ENCODE results near the gene ZFR2. TPM values are rescaled to one million over a fixed set of nuclear protein-coding genes. Genes with fewer than 3 reads are reported as not detected.

ZFR2 gene
- total and polyA plus RNA-seq, 10 of the 15 experiments (the other 5 are each of a cell fraction or from before 2014, with no cell fraction given) = 0.18 TPM; not detected in 9

DNA sequence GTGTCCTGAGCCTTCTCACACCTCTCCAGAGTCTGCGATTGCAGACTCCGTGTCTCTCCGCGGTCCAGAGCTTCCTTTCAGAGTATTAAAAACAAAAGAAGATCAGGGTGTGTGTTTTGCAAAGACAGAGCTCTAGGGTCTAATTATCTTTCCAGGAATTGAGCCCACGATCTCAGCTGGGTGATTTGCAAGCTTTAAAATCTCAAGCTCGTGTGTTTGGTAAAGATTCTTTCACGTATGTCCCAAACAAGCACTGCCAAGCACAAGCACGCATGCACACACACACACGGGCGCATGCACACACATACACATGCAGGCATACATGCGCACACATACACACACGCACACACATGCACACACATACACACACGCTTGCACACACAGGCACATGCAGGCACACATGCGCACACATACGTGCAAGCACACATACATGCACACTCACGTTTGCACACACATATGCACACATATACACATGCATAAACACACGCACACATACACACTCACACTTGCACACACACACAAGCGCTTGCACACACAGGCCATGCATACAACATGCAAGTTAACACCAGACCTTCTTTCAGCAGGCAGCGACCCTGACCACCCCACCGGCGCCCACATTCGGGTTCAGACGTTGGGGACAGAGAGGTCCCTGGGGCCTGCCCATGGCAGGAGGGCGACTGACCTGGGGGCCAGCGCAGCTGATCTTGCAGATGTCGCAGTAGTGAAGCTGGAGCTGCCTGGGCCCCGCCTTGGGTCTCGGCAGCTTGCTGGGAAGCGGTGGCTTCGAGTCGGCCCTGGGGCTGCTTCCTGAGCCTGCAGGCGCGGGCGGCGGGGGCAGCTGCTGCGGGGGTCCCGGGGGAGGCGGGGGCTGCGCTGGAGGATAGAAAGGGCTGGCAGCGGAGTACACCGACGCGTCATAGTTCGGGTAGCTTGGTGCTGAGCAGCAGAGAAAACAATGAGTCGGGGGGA is 37.9 kb downstream of the ZFR2 start:
- RAD21 ChIA-PET (ENCODE audit: unreplicated experiment) = no interaction called here
- no peak for FAIRE-seq
- Histone ChIP-seq H4K20me1 (ENCODE audit: control insufficient read depth, insufficient read depth) (no peaks in the 10 kb centered on the region), H3K9me3 (replicated peaks; ENCODE audit: control insufficient read depth, insufficient read depth, low read length) (no peaks in the 10 kb centered on the region), H3K36me3 (ENCODE audit: control insufficient read depth in 2 of 2, insufficient read depth in 2 of 2, low read length in 1 of 2) (no peaks in the 10 kb centered on the region), H3K27ac (ENCODE audit: control insufficient read depth, insufficient read depth) (no peak overlapping the region), H3K4me3 (no peak overlapping the region), H3K4me1 (ENCODE audit: control insufficient read depth, insufficient read depth, low read length) (no peaks in the 10 kb centered on the region), H3K9ac (ENCODE audit: control insufficient read depth, insufficient read depth, low read length) (no peak overlapping the region), H3K4me2 (ENCODE audit: control insufficient read depth, insufficient read depth) (no peak overlapping the region), H2AFZ (ENCODE audit: control insufficient read depth, low read depth, low read length) (no peak overlapping the region), H3K27me3 (replicated peaks in 1 of 2; ENCODE audit: control insufficient read depth in 2 of 2, insufficient read depth in 2 of 2, low read length in 1 of 2) (no peaks in the 10 kb centered on the region), H3K79me2 (ENCODE audit: control insufficient read depth, insufficient read depth, low read length) (no peaks in the 10 kb centered on the region)
- intact Hi-C loops (cut with micrococcal nuclease; ENCODE audit: unreplicated experiment) = no loop called here
- 66% methylated on average over 37 of the region's 45 CpGs for WGBS (ENCODE audit: insufficient coverage, insufficient replicate concordance, low lambda C conversion rate, missing lambda C conversion rate)
- POLR2A ChIA-PET = no interaction called here
- in situ Hi-C loops (cut with MboI) = no loop called here
- CTCF ChIA-PET = interaction anchor here (1.4 kb wide), 1 partner anchor 9 kb away, joined by 4 read pairs; no protein-coding TSS in a partner anchor
- DNase-seq (ENCODE audit: low read depth, low spot score) = no peak
- SMC1A ChIA-PET (ENCODE audit: uncharacterized antibody, unreplicated experiment) = no interaction called here
- ATAC-seq = no peak
- no TSS peak for BruUV-seq (replicated peaks)
- TF ChIP-seq HCFC1 (IDR thresholded peaks at IDR 0.05; ENCODE audit: low read length) (no peak), ZNF384 (IDR thresholded peaks at IDR 0.05; ENCODE audit: borderline replicate concordance, low read depth, low read length) (no peak), ZBED1 (IDR thresholded peaks at IDR 0.05; ENCODE audit: borderline replicate concordance) (no peak), CREM (IDR thresholded peaks at IDR 0.05; ENCODE audit: low read depth) (no peak), REST (IDR thresholded peaks at IDR 0.05; ENCODE audit: low read depth, low read length) (no peak), FOS (IDR thresholded peaks at IDR 0.05; ENCODE audit: borderline replicate concordance, extremely low read depth, insufficient read length) (no peak), CBX3 (IDR thresholded peaks at IDR 0.05; ENCODE audit: borderline replicate concordance, low read depth) (no peak), SIX5 (IDR thresholded peaks at IDR 0.05; ENCODE audit: low read depth, low read length, severe bottlenecking) (no peak)
- TF ChIP-seq, protein P1, sequence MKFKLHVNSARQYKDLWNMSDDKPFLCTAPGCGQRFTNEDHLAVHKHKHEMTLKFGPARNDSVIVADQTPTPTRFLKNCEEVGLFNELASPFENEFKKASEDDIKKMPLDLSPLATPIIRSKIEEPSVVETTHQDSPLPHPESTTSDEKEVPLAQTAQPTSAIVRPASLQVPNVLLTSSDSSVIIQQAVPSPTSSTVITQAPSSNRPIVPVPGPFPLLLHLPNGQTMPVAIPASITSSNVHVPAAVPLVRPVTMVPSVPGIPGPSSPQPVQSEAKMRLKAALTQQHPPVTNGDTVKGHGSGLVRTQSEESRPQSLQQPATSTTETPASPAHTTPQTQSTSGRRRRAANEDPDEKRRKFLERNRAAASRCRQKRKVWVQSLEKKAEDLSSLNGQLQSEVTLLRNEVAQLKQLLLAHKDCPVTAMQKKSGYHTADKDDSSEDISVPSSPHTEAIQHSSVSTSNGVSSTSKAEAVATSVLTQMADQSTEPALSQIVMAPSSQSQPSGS (IDR thresholded peaks at IDR 0.05; ENCODE audit: low read length) = no peak
- TF ChIP-seq, protein P2, sequence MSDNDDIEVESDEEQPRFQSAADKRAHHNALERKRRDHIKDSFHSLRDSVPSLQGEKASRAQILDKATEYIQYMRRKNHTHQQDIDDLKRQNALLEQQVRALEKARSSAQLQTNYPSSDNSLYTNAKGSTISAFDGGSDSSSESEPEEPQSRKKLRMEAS (IDR thresholded peaks at IDR 0.05; ENCODE audit: low read depth, low read length) = no peak
- TF ChIP-seq, protein P3, sequence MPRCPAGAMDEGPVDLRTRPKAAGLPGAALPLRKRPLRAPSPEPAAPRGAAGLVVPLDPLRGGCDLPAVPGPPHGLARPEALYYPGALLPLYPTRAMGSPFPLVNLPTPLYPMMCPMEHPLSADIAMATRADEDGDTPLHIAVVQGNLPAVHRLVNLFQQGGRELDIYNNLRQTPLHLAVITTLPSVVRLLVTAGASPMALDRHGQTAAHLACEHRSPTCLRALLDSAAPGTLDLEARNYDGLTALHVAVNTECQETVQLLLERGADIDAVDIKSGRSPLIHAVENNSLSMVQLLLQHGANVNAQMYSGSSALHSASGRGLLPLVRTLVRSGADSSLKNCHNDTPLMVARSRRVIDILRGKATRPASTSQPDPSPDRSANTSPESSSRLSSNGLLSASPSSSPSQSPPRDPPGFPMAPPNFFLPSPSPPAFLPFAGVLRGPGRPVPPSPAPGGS (IDR thresholded peaks at IDR 0.05; ENCODE audit: borderline replicate concordance, insufficient read depth, low read depth, low read length, poor library complexity, severe bottlenecking) = peak; percentile 99
- TF ChIP-seq, protein P4, sequence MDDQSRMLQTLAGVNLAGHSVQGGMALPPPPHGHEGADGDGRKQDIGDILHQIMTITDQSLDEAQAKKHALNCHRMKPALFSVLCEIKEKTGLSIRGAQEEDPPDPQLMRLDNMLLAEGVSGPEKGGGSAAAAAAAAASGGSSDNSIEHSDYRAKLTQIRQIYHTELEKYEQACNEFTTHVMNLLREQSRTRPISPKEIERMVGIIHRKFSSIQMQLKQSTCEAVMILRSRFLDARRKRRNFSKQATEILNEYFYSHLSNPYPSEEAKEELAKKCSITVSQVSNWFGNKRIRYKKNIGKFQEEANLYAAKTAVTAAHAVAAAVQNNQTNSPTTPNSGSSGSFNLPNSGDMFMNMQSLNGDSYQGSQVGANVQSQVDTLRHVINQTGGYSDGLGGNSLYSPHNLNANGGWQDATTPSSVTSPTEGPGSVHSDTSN (IDR thresholded peaks at IDR 0.05; ENCODE audit: insufficient replicate concordance, low read depth, low read length) = peak; percentile 55
